ENCODE data around the gene RHOBTB1.

Gene RHOBTB1

GRCh38 chr10:60976687-60977086 lies 32.7 kb upstream of the RHOBTB1 start:
- POLR2A ChIA-PET: no interaction called here
- TF ChIP-seq PRDM10 (tag by site-specific recombination; IDR thresholded peaks at IDR 0.05): no peak
- TF ChIP-seq ZSCAN5A (tag by site-specific recombination; IDR thresholded peaks at IDR 0.05): no peak
- no peak for TF ChIP-seq ZNF112 (tag by site-specific recombination; IDR thresholded peaks at IDR 0.05)
- no peak for TF ChIP-seq ZNF302 (tag by site-specific recombination; IDR thresholded peaks at IDR 0.05; ENCODE audit: low read depth)
- no peak for TF ChIP-seq ZNF174 (tag by site-specific recombination; IDR thresholded peaks at IDR 0.05)
- no peak for TF ChIP-seq ZSCAN23 (tag by site-specific recombination; IDR thresholded peaks at IDR 0.05)
- Histone ChIP-seq H3K9me3 (ENCODE audit: control insufficient read depth, insufficient read depth, low read depth, low read length) (no peaks in the 10 kb centered on the region), H3K36me3 (ENCODE audit: control insufficient read depth in 2 of 2, insufficient read depth in 1 of 2, low read length in 2 of 2) (no peaks in the 10 kb centered on the region), H3K27ac (ENCODE audit: extremely low read depth, low read depth, low read length) (no peak overlapping the region), H3K4me3 (ENCODE audit: low read depth, low read length) (no peak overlapping the region), H3K4me1 (ENCODE audit: control insufficient read depth, insufficient read depth, low read length) (peaks cover 8% of the 10 kb centered on the region)
- CTCF ChIA-PET: interaction anchor here (0.7 to 1.0 kb wide), 2 partner anchors 13 to 49 kb away, joined by 3 read pairs; no protein-coding TSS in a partner anchor

- H3K4me3 ChIP-seq (ENCODE audit: low read depth, low read length): no peak overlapping the region
- H3K4me1 ChIP-seq (ENCODE audit: control insufficient read depth, insufficient read depth, low read length): peaks cover 8% of the 10 kb centered on the region
- 0 out of 2 replicates have a peak, but pooled peaks have one; percentile 18 for TF ChIP-seq ZNF10 (tag by site-specific recombination; IDR thresholded peaks at IDR 0.05)
- TF ChIP-seq ZNF112 (tag by site-specific recombination; IDR thresholded peaks at IDR 0.05): no peak
- TF ChIP-seq FEZF1 (tag by site-specific recombination; IDR thresholded peaks at IDR 0.05): peak; percentile 29; the same call in 1 of the 2 replicates
- TF ChIP-seq, protein P1, sequence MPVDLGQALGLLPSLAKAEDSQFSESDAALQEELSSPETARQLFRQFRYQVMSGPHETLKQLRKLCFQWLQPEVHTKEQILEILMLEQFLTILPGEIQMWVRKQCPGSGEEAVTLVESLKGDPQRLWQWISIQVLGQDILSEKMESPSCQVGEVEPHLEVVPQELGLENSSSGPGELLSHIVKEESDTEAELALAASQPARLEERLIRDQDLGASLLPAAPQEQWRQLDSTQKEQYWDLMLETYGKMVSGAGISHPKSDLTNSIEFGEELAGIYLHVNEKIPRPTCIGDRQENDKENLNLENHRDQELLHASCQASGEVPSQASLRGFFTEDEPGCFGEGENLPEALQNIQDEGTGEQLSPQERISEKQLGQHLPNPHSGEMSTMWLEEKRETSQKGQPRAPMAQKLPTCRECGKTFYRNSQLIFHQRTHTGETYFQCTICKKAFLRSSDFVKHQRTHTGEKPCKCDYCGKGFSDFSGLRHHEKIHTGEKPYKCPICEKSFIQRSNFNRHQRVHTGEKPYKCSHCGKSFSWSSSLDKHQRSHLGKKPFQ (tag by site-specific recombination; IDR thresholded peaks at IDR 0.05): no peak
- ChIA-PET CTCF (interaction anchor here (0.6 kb wide), 2 partner anchors 9 to 861 kb away, joined by 3 to 6 read pairs; no protein-coding TSS in a partner anchor), POLR2A (no interaction called here)
- no peaks in the 10 kb centered on the region for H3K36me3 ChIP-seq (ENCODE audit: control insufficient read depth in 2 of 2, insufficient read depth in 1 of 2, low read length in 2 of 2)
- no peaks in the 10 kb centered on the region for H3K9me3 ChIP-seq (ENCODE audit: control insufficient read depth, insufficient read depth, low read depth, low read length)
- H3K27ac ChIP-seq (ENCODE audit: extremely low read depth, low read depth, low read length): no peak overlapping the region
Observed at GRCh38 chr10:60975716-60976115, 31.7 kb upstream of the RHOBTB1 start.

GRCh38 chr10:60974463-60975149 lies 30.6 kb upstream of the RHOBTB1 start:
- Histone ChIP-seq H3K9me3 (ENCODE audit: control insufficient read depth, insufficient read depth, low read depth, low read length) (no peaks in the 10 kb centered on the region), H3K27ac (ENCODE audit: extremely low read depth, low read depth, low read length) (no peak overlapping the region), H3K4me3 (ENCODE audit: low read depth, low read length) (no peak overlapping the region), H3K36me3 (ENCODE audit: control insufficient read depth in 2 of 2, insufficient read depth in 1 of 2, low read length in 2 of 2) (no peaks in the 10 kb centered on the region), H3K4me1 (ENCODE audit: control insufficient read depth, insufficient read depth, low read length) (peaks cover 8% of the 10 kb centered on the region)
- ChIA-PET POLR2A (no interaction called here), CTCF (interaction anchor here (0.6 kb wide), 1 partner anchor 31 kb away, joined by 3 read pairs; no protein-coding TSS in a partner anchor)
- TF ChIP-seq HIC1 (tag by site-specific recombination; IDR thresholded peaks at IDR 0.05) (peak; percentile 63), ZNF549 (tag by site-specific recombination; IDR thresholded peaks at IDR 0.05) (no peak), ZNF366 (tag by site-specific recombination; conservative IDR thresholded peaks at IDR 0.05) (peak; percentile 54), ZFHX2 (tag by site-specific recombination; conservative IDR thresholded peaks at IDR 0.05) (no peak), ZNF660 (tag by site-specific recombination; IDR thresholded peaks at IDR 0.05) (peak; percentile 33; the same call in 1 of the 2 replicates), ZNF768 (tag by site-specific recombination; IDR thresholded peaks at IDR 0.05) (no peak), ZNF510 (tag by site-specific recombination; IDR thresholded peaks at IDR 0.05; ENCODE audit: insufficient replicate concordance) (no peak), TRIM28 (IDR thresholded peaks at IDR 0.05; ENCODE audit: borderline replicate concordance, low read length) (no peak), MEIS1 (CRISPR knock-in tag; IDR thresholded peaks at IDR 0.05; ENCODE audit: borderline replicate concordance) (no peak), ZNF514 (tag by site-specific recombination; IDR thresholded peaks at IDR 0.05) (no peak), FEZF1 (tag by site-specific recombination; IDR thresholded peaks at IDR 0.05) (no peak), PRDM1 (tag by site-specific recombination; IDR thresholded peaks at IDR 0.05) (no peak), ZNF629 (tag by site-specific recombination; IDR thresholded peaks at IDR 0.05) (peak; percentile 83), ZNF112 (tag by site-specific recombination; IDR thresholded peaks at IDR 0.05) (no peak), ZNF16 (tag by site-specific recombination; IDR thresholded peaks at IDR 0.05; ENCODE audit: low read depth) (no peak)

Data from HEK293 (cell line).